RWPE1 (cell line): ENCODE results near the gene TRABD2B.

Experiments used
- CTCF ChIA-PET: fragments of 350-600 bp; sonication (Branson Sonifier 250); formaldehyde crosslinking; extraction: SDS; loops from one replicate; lab custom pipeline; 2021; lab: Yijun Ruan, JAX
- POLR2A ChIA-PET: fragments of 400-600 bp; formaldehyde crosslinking; extraction: SDS; loops from one replicate; lab custom pipeline; 2020; ENCODE audit warnings: antibody characterized with exemption; ENCODE audit not compliant: low non-redundant PET; lab: Yijun Ruan, JAX
- DNase-seq: peaks from one replicate; pipeline ENCODE4 v3.0.0; 2012; ENCODE audit warnings: low spot score
- H3K27ac ChIP-seq: fragments of 450-650 bp; 2 replicates; pipeline ENCODE4 v1.5.1; 2017
- TF ChIP-seq, protein P1 (sequence below): fragments of 450-650 bp; conservative IDR thresholded peaks from 2 replicates; pipeline ENCODE4 v1.5.1; 2017; ENCODE audit warnings: low read depth, mild to moderate bottlenecking

Gene TRABD2B

GRCh38 chr1:47713975-47714767 is 283.0 kb downstream of the TRABD2B start:
- DNase-seq, result no peak
- CTCF ChIA-PET, result interaction anchor here (3.1 kb wide), 1 partner anchor 277 kb away, joined by 24 read pairs; the partner anchor contains the start of gene FOXD2
- POLR2A ChIA-PET, result no interaction called here
- no peak overlapping the region for H3K27ac ChIP-seq
- TF ChIP-seq, protein P1, sequence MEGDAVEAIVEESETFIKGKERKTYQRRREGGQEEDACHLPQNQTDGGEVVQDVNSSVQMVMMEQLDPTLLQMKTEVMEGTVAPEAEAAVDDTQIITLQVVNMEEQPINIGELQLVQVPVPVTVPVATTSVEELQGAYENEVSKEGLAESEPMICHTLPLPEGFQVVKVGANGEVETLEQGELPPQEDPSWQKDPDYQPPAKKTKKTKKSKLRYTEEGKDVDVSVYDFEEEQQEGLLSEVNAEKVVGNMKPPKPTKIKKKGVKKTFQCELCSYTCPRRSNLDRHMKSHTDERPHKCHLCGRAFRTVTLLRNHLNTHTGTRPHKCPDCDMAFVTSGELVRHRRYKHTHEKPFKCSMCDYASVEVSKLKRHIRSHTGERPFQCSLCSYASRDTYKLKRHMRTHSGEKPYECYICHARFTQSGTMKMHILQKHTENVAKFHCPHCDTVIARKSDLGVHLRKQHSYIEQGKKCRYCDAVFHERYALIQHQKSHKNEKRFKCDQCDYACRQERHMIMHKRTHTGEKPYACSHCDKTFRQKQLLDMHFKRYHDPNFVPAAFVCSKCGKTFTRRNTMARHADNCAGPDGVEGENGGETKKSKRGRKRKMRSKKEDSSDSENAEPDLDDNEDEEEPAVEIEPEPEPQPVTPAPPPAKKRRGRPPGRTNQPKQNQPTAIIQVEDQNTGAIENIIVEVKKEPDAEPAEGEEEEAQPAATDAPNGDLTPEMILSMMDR, result no peak

GRCh38 chr1:47713333-47713953 is 283.7 kb downstream of the TRABD2B start:
- CTCF ChIA-PET, result interaction anchor here (1.3 kb wide), 1 partner anchor 14 kb away, joined by 4 read pairs; no protein-coding TSS in a partner anchor
- no peak for DNase-seq
- POLR2A ChIA-PET, result no interaction called here
- no peak overlapping the region for H3K27ac ChIP-seq
- TF ChIP-seq, protein P1, result no peak

DNA sequence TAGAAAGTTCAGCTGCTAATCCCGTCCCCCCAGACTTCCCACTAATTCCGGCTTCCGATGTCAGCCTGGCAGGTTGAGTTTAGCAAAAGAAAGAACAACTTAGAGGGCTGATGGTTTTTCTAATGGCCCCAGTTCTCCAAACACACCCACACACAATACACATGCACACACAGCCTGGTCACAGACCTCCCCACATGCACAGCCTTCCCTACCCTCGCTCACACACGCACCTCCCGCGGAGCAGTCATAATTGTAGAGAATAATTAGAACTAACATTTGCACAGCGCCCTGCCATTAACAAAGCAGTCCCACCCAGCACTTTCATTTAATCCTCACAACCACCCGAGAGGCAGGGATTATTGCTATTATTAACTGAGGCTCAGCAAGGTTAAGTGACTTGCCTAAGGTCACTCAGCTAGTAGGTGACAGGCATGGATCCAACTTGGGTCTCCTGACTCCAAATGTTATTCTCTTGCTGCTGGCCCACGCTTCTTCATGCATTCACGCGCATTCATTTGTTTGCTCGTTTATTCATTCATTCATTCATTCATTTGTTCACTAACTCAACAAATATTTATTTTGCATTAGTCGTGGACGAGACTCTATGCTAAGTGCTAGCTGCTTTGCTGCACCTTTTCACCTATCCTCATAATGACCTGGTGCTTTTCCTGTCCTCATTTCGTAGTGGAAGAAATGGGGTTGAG is 284.4 kb downstream of the TRABD2B start:
- no peak overlapping the region for H3K27ac ChIP-seq
- POLR2A ChIA-PET, result no interaction called here
- TF ChIP-seq, protein P1, result no peak
- CTCF ChIA-PET, result interaction anchor here (1.3 kb wide), 1 partner anchor 15 kb away, joined by 4 read pairs; no protein-coding TSS in a partner anchor
- DNase-seq, result no peak

DNA sequence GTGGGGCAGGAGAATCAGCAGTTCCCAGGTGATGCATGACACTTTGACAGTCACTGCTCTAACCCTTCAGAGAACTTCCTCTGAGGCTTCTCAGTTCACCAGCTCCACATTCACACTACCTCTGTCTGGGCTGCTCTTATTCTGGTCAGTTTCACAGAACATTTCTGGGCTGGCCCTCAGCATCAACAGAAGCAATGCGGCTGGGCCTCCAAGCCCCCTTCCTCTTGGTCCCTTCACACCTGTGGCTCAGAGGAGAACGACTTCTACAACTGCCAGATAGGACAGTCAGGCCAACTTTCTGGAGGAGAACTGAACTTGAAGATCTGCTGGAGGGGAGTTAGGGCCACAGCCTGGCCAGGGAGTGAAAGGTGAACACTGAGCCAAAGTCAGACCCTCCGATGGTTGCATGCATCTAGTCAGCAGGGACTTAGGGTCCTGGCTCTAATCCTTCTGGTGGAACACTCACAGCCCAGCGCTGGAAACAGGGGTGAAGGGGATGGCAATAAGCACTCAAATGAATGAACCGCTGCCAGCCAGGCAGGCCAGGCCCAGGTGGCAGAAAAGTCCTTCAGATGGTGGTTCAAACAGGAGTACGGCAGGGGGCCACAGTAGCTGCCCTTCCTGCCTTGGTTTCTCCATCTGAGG is 285.2 kb downstream of the TRABD2B start:
- TF ChIP-seq, protein P1, result no peak
- POLR2A ChIA-PET, result no interaction called here
- no peak overlapping the region for H3K27ac ChIP-seq
- CTCF ChIA-PET, result interaction anchor here (0.7 to 4.9 kb wide), 5 partner anchors 14 to 280 kb away, joined by 3 to 56 read pairs (median 4); partner anchors contain the start of gene FOXD2
- no peak for DNase-seq

DNA sequence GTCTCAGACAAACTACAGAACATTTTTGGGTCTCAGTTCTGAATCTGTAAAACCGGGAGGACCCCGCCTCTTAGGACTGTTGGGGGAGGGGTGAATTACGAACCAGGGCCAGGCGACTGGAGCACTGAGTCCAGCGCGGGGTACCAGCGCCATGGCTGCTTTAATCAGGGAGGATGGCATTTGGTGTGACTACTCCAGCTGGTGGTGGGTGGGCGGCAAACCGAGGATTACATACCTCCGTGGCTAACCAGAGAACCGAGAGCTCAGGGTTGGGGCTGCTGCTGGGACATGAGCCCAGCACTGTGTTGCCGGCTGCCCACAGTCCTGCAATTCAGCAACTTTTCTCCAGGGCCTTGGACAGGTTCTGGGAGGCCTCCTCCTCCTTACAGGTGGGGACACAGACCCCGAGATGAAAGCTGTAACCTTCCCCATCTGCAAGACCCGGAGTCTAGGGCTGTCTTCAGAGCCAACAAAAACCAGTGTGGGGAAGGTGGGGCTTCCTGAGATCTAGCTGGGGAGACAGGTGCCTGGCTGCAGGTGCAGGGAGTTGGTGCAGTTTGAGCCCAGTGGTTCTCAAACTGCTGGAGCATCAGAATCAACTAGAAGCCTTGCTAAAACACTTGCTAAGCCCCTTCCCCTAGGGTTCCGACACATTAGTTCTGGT is 285.9 kb downstream of the TRABD2B start:
- ChIA-PET POLR2A (no interaction called here), CTCF (interaction anchor here (0.6 to 4.9 kb wide), 19 partner anchors 12 to 541 kb away, joined by 3 to 56 read pairs (median 3); partner anchors contain the start of gene FOXD2)
- DNase-seq, result no peak

More for the DNA sequence above, 285.9 kb downstream of the TRABD2B start:
- H3K27ac ChIP-seq, result no peak overlapping the region
- TF ChIP-seq, protein P1, result no peak
